Measurements from ENCODE around the gene KLHL34. TPM values are rescaled to one million over a fixed set of nuclear protein-coding genes. Genes with fewer than 3 reads are reported as not detected.

The KLHL34 gene
- total RNA-seq, 1 donor from 2014 or later: 0.15 TPM

- Mint-ChIP-seq H3K4me3 (ENCODE audit: unreplicated experiment) (no peak overlapping the region), H3K36me3 (ENCODE audit: unreplicated experiment) (no peaks in the 10 kb centered on the region), H3K27me3 (ENCODE audit: unreplicated experiment) (peaks cover 2% of the 10 kb centered on the region), H3K27ac (ENCODE audit: unreplicated experiment) (no peak overlapping the region), H3K9me3 (ENCODE audit: unreplicated experiment) (no peaks in the 10 kb centered on the region), H3K4me1 (ENCODE audit: low read depth, unreplicated experiment) (peaks cover 11% of the 10 kb centered on the region)
- no peak for DNase-seq
- no peak for TF ChIP-seq CTCF (IDR thresholded peaks at IDR 0.05; ENCODE audit: partially characterized antibody, unreplicated experiment)
Observed at GRCh38 chrX:21700275-21700674, 42.1 kb upstream of the KLHL34 start.

DNA sequence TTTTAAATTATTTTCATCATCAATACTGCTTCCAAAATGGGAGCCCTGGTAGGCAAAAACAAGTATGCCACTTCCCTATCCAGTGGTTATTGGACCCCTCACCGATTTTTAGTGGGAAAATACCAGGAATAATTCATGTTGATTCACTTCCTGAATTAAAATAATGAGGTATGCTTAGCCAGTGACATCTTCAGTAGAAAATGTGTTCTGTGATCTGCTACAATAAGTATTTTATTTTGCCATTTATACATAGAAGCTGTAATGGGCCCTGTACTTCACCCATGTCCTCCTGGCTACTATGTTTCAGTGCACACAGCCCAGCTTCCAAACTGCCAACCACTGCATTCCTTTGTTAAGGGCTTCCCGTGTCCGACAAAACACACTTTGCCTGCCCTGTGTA is 41.0 kb upstream of the KLHL34 start:
- peaks cover 11% of the 10 kb centered on the region for H3K4me1 Mint-ChIP-seq (ENCODE audit: low read depth, unreplicated experiment)
- no peaks in the 10 kb centered on the region for H3K36me3 Mint-ChIP-seq (ENCODE audit: unreplicated experiment)
- no peak overlapping the region for H3K4me3 Mint-ChIP-seq (ENCODE audit: unreplicated experiment)
- DNase-seq: no peak
- H3K27me3 Mint-ChIP-seq (ENCODE audit: unreplicated experiment): peaks cover 2% of the 10 kb centered on the region
- no peak overlapping the region for H3K27ac Mint-ChIP-seq (ENCODE audit: unreplicated experiment)
- H3K9me3 Mint-ChIP-seq (ENCODE audit: unreplicated experiment): no peaks in the 10 kb centered on the region
- TF ChIP-seq CTCF (IDR thresholded peaks at IDR 0.05; ENCODE audit: partially characterized antibody, unreplicated experiment): no peak

- no peaks in the 10 kb centered on the region for H3K9me3 Mint-ChIP-seq (ENCODE audit: unreplicated experiment)
- no peak overlapping the region for H3K27ac Mint-ChIP-seq (ENCODE audit: unreplicated experiment)
- peaks cover 7% of the 10 kb centered on the region for H3K4me1 Mint-ChIP-seq (ENCODE audit: low read depth, unreplicated experiment)
- H3K4me3 Mint-ChIP-seq (ENCODE audit: unreplicated experiment): no peak overlapping the region
- no peak for TF ChIP-seq CTCF (IDR thresholded peaks at IDR 0.05; ENCODE audit: partially characterized antibody, unreplicated experiment)
- peaks cover 2% of the 10 kb centered on the region for H3K27me3 Mint-ChIP-seq (ENCODE audit: unreplicated experiment)
- no peaks in the 10 kb centered on the region for H3K36me3 Mint-ChIP-seq (ENCODE audit: unreplicated experiment)
- no peak for DNase-seq
Observed at GRCh38 chrX:21698272-21698671, 40.1 kb upstream of the KLHL34 start.

- no peak overlapping the region for H3K27ac Mint-ChIP-seq (ENCODE audit: unreplicated experiment)
- H3K27me3 Mint-ChIP-seq (ENCODE audit: unreplicated experiment): no peaks in the 10 kb centered on the region
- H3K4me1 Mint-ChIP-seq (ENCODE audit: low read depth, unreplicated experiment): no peaks in the 10 kb centered on the region
- no peaks in the 10 kb centered on the region for H3K9me3 Mint-ChIP-seq (ENCODE audit: unreplicated experiment)
- no peak for TF ChIP-seq CTCF (IDR thresholded peaks at IDR 0.05; ENCODE audit: partially characterized antibody, unreplicated experiment)
- H3K4me3 Mint-ChIP-seq (ENCODE audit: unreplicated experiment): no peak overlapping the region
- DNase-seq: no peak
- no peaks in the 10 kb centered on the region for H3K36me3 Mint-ChIP-seq (ENCODE audit: unreplicated experiment)
Observed at GRCh38 chrX:21691512-21692018, 33.4 kb upstream of the KLHL34 start.

DNA sequence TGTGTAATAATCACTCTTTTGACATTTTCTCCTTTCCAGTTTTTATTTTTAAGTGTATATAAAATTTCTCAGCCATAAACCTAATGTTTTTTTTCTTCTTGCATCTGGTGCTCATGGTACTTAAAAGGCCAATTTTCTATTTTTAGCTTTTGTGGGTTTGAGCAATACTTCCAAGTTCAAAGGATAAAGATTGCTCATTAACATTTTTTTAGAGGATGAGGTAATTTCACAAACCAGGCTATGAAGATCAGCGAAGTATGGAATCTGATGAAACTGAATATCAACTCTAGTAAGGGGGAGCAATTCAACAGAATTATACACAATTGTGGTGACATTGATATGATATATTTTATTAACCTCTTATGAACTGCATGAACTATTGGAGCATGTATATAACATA is 25.8 kb upstream of the KLHL34 start:
- H3K27ac Mint-ChIP-seq (ENCODE audit: unreplicated experiment): no peak overlapping the region
- TF ChIP-seq CTCF (IDR thresholded peaks at IDR 0.05; ENCODE audit: partially characterized antibody, unreplicated experiment): no peak
- H3K4me3 Mint-ChIP-seq (ENCODE audit: unreplicated experiment): no peak overlapping the region
- no peaks in the 10 kb centered on the region for H3K27me3 Mint-ChIP-seq (ENCODE audit: unreplicated experiment)
- H3K36me3 Mint-ChIP-seq (ENCODE audit: unreplicated experiment): no peaks in the 10 kb centered on the region
- no peaks in the 10 kb centered on the region for H3K4me1 Mint-ChIP-seq (ENCODE audit: low read depth, unreplicated experiment)
- no peak for DNase-seq
- H3K9me3 Mint-ChIP-seq (ENCODE audit: unreplicated experiment): no peaks in the 10 kb centered on the region
